GM12878 (cell line): ENCODE results near the gene ARSI. TPM values are rescaled to one million over a fixed set of nuclear protein-coding genes. Genes with fewer than 3 reads are reported as not detected.

ENCODE experiments used
- ATAC-seq: fragments of 200-7000 bp; cut with Tn5 transposase; 3 replicates; pipeline ENCODE4 v1.9.1; 2020; ENCODE audit warnings: mild to moderate bottlenecking, moderate library complexity
- BruUV-seq: library from RNA; stranded (reverse); fragments of 400-500 nt; replicated peaks from 2 replicates; lab custom pipeline; 2021; lab: Mats Ljungman, UMichigan
- CTCF ChIA-PET: fragments of 300-600 bp; sonication (Branson Sonifier 250); formaldehyde crosslinking; extraction: SDS; loops from one replicate; lab custom pipeline; 2021; ENCODE audit warnings: inconsistent platforms; lab: Yijun Ruan, JAX
- POLR2A ChIA-PET: fragments of 350-600 bp; formaldehyde crosslinking; extraction: SDS; loops from one replicate; lab custom pipeline; 2021; ENCODE audit warnings: inconsistent platforms; lab: Charles Lee
- RAD21 ChIA-PET: fragments of 300-600 bp; sonication (Branson Sonifier 250); formaldehyde crosslinking; loops from one replicate; lab custom pipeline; 2023; ENCODE audit warnings: antibody characterized with exemption; ENCODE audit not compliant: unreplicated experiment; lab: Charles Lee
- SMC1A ChIA-PET: fragments of 300-600 bp; sonication (Branson Sonifier 250); formaldehyde crosslinking; loops from one replicate; lab custom pipeline; 2023; ENCODE audit not compliant: unreplicated experiment, uncharacterized antibody; lab: Charles Lee
- DNase-seq: peaks from one replicate; pipeline ENCODE4 v3.0.0-alpha.2; 2011; ENCODE audit warnings: low read depth, low spot score
- FAIRE-seq: peaks from 3 replicates; lab custom pipeline; 2011; peaks lifted over from hg19 to GRCh38; lab: Jason Lieb, UNC
- H2AFZ ChIP-seq: 2 replicates; pipeline ENCODE4 v1.6.0; 2011; ENCODE audit warnings: low read depth, low read length, control low read depth; ENCODE audit not compliant: control insufficient read depth
- H3K27ac ChIP-seq: 2 replicates; pipeline ENCODE4 v1.5.1; 2011; ENCODE audit warnings: control low read depth; ENCODE audit not compliant: control insufficient read depth, insufficient read depth
- H3K27me3 ChIP-seq, 2 experiments: replicated peaks in 1 of 2; 2 replicates each; pipeline versions ENCODE4 v1.6.0 to v1.6.1; 2011; ENCODE audit warnings: low read length in 1 of 2; ENCODE audit not compliant: control insufficient read depth in 2 of 2, insufficient read depth in 2 of 2
- H3K36me3 ChIP-seq, 2 experiments: 2 replicates each; pipeline ENCODE4 v1.5.1; 2011; ENCODE audit warnings: low read length in 1 of 2; ENCODE audit not compliant: control insufficient read depth in 2 of 2, insufficient read depth in 2 of 2
- H3K4me1 ChIP-seq: 2 replicates; pipeline ENCODE4 v1.6.1; 2011; ENCODE audit warnings: mild to moderate bottlenecking, low read length, moderate library complexity, mixed read lengths; ENCODE audit not compliant: control insufficient read depth, insufficient read depth
- H3K4me2 ChIP-seq: 2 replicates; pipeline ENCODE4 v1.6.0; 2011; ENCODE audit warnings: control low read depth; ENCODE audit not compliant: control insufficient read depth, insufficient read depth
- H3K4me3 ChIP-seq: fragments of 200-600 bp; sonication (generic); 2 replicates; pipeline ENCODE4 v1.5.1; 2016
- H3K79me2 ChIP-seq: 2 replicates; pipeline ENCODE4 v1.6.0; 2011; ENCODE audit warnings: low read length; ENCODE audit not compliant: control insufficient read depth, insufficient read depth
- H3K9ac ChIP-seq: 2 replicates; pipeline ENCODE4 v1.8.0; 2011; ENCODE audit warnings: low read length, control low read depth, mixed read lengths; ENCODE audit not compliant: control insufficient read depth, insufficient read depth
- H3K9me3 ChIP-seq: replicated peaks from 3 replicates; pipeline ENCODE4 v1.5.1; 2011; ENCODE audit warnings: mild to moderate bottlenecking, low read length; ENCODE audit not compliant: control insufficient read depth, insufficient read depth
- H4K20me1 ChIP-seq: 2 replicates; pipeline ENCODE4 v1.6.0; 2011; ENCODE audit not compliant: control insufficient read depth, insufficient read depth
- BHLHE40 ChIP-seq, 2 experiments: fragments of 450-650 bp in 1 of 2; IDR thresholded peaks; 2 replicates each; pipeline ENCODE4 v1.6.1; 2011 to 2017; ENCODE audit warnings: low read depth in 2 of 2, borderline replicate concordance in 1 of 2, improper control_type of control experiment in 1 of 2, low read length in 1 of 2, mild to moderate bottlenecking in 1 of 2
- CBX3 ChIP-seq: fragments of 200-600 bp; sonication (generic); IDR thresholded peaks from 2 replicates; pipeline ENCODE4 v1.6.1; 2016; ENCODE audit warnings: low read depth, borderline replicate concordance
- CEBPB ChIP-seq, 2 experiments: fragments of 150-350 bp in 1 of 2; IDR thresholded peaks; 2 replicates each; pipeline ENCODE4 v1.6.1; 2012 to 2014; ENCODE audit warnings: low read depth in 2 of 2, low read length in 2 of 2, borderline replicate concordance in 1 of 2, inconsistent platforms in 1 of 2
- ELK1 ChIP-seq: IDR thresholded peaks from 2 replicates; pipeline ENCODE4 v1.6.1; 2012; ENCODE audit warnings: low read depth, low read length, improper control_type of control experiment
- FOS ChIP-seq: IDR thresholded peaks from 3 replicates; pipeline ENCODE4 v1.6.1; 2011; ENCODE audit warnings: borderline replicate concordance; ENCODE audit not compliant: insufficient read length; ENCODE audit errors: extremely low read depth
- MYC ChIP-seq: IDR thresholded peaks from 2 replicates; pipeline ENCODE4 v1.6.1; 2011; ENCODE audit warnings: mild to moderate bottlenecking, low read length, moderate library complexity, inconsistent platforms; ENCODE audit not compliant: insufficient read depth, insufficient replicate concordance, insufficient read length, severe bottlenecking
- PKNOX1 ChIP-seq: fragments of 450-650 bp; IDR thresholded peaks from 2 replicates; pipeline ENCODE4 v1.6.1; 2016; ENCODE audit warnings: mild to moderate bottlenecking
- PML ChIP-seq: IDR thresholded peaks from 2 replicates; pipeline ENCODE4 v1.6.1; 2012; ENCODE audit warnings: low read length, inconsistent platforms
- RBBP5 ChIP-seq: fragments of 200-600 bp; sonication (generic); conservative IDR thresholded peaks from 2 replicates; pipeline ENCODE4 v1.6.1; 2016
- SIN3A ChIP-seq: IDR thresholded peaks from 2 replicates; pipeline ENCODE4 v1.6.1; 2012; ENCODE audit warnings: low read depth, low read length, improper control_type of control experiment
- SMARCA5 ChIP-seq: fragments of 450-650 bp; IDR thresholded peaks from 2 replicates; pipeline ENCODE4 v1.6.1; 2017; ENCODE audit warnings: mild to moderate bottlenecking
- ZNF217 ChIP-seq: fragments of 450-650 bp; IDR thresholded peaks from 2 replicates; pipeline ENCODE4 v1.6.1; 2017; ENCODE audit warnings: antibody characterized with exemption, mild to moderate bottlenecking
- ZNF622 ChIP-seq: fragments of 450-650 bp; IDR thresholded peaks from 2 replicates; pipeline ENCODE4 v1.6.1; 2017; ENCODE audit warnings: mild to moderate bottlenecking, inconsistent platforms
- ZNF687 ChIP-seq: fragments of 450-650 bp; IDR thresholded peaks from 2 replicates; pipeline ENCODE4 v1.6.1; 2017; ENCODE audit warnings: mild to moderate bottlenecking, moderate library complexity
- WGBS: methylation state at CpG from one replicate; pipeline ENCODE4 v1.1.6; 2016; ENCODE audit warnings: low lambda C conversion rate; ENCODE audit not compliant: insufficient replicate concordance, insufficient coverage; ENCODE audit errors: missing lambda C conversion rate; 5-methylcytosine and 5-hydroxymethylcytosine counted together
- in situ Hi-C: fragments of 300-500 bp; cut with MboI; formaldehyde crosslinking; loops from 9 replicates; pipeline ENCODE4 v1.14.3; 2018; ENCODE audit warnings: mixed read lengths
- intact Hi-C: fragments of 100-400 bp; cut with micrococcal nuclease; formaldehyde crosslinking; loops from one replicate; pipeline ENCODE4 v1.14.2; 2022; ENCODE audit not compliant: unreplicated experiment
- polyA plus RNA-seq, 11 experiments: library from polyadenylated mRNA; depleted of rRNA in 4 of 11; unstranded in 6 of 11; stranded (reverse) in 5 of 11; fragments of >200 nt; fragmentation: Nextera tagmentation in 4 of 11; fragmentation: Illumina TruSeq in 1 of 11; extraction: Ambion mirVana in 4 of 11; extraction: Trizol in 1 of 11; gene quantifications; 1 replicate in 1 of 11; 2 replicates in 10 of 11; pipeline versions ENCODE4 v1.2.1 to v1.2.3, GENCODE V29; 2011 to 2016; ENCODE audit warnings: inconsistent platforms in 2 of 11, missing spikeins in 2 of 11, low read depth in 1 of 11
- total RNA-seq, 4 experiments: library from RNA; depleted of rRNA in 3 of 4; stranded (reverse); fragments of >200 nt in 3 of 4; fragmentation: Illumina TruSeq in 1 of 4; extraction: Trizol in 1 of 4; gene quantifications; 2 replicates each; pipeline versions ENCODE4 v1.2.1 to v1.2.3, GENCODE V29; 2013 to 2021

Gene ARSI
- total and polyA plus RNA-seq, 10 of the 15 experiments (the other 5 are each of a cell fraction or from before 2014, with no cell fraction given) = not detected

GRCh38 chr5:150293091-150293941 is 9.4 kb downstream of the ARSI start:
- Histone ChIP-seq H3K4me1 (no peaks in the 10 kb centered on the region), H3K27ac (no peak overlapping the region), H3K36me3 (no peaks in the 10 kb centered on the region), H3K79me2 (no peaks in the 10 kb centered on the region), H3K4me2 (no peak overlapping the region), H3K4me3 (no peak overlapping the region), H3K27me3 (no peaks in the 10 kb centered on the region; a peak in 1 of 4 replicates), H2AFZ (no peak overlapping the region), H3K9ac (no peak overlapping the region), H3K9me3 (no peaks in the 10 kb centered on the region), H4K20me1 (no peaks in the 10 kb centered on the region)
- ChIA-PET POLR2A (no interaction called here), RAD21 (no interaction called here), SMC1A (no interaction called here), CTCF (interaction anchor here (0.6 to 1.9 kb wide), 3 partner anchors 34 to 985 kb away, joined by 3 to 5 read pairs (median 3); no protein-coding TSS in a partner anchor)
- in situ Hi-C loops = no loop called here
- FAIRE-seq (no peak), DNase-seq (no peak), ATAC-seq (no peak)
- 46% methylated on average over 19 of the region's 19 CpGs for WGBS
- no TSS peak for BruUV-seq
- intact Hi-C loops = no loop called here
- TF ChIP-seq FOS = no peak
- no peak for TF ChIP-seq MYC
- TF ChIP-seq PML = no peak
- TF ChIP-seq ZNF687 = no peak
- TF ChIP-seq CBX3 = no peak
- no peak for TF ChIP-seq RBBP5
- no peak for TF ChIP-seq CEBPB (IDR thresholded peaks at IDR 0.05; ENCODE audit: borderline replicate concordance in 1 of 2, low read depth in 2 of 2, low read length in 2 of 2)
- no peak for TF ChIP-seq ZNF622
- TF ChIP-seq ELK1 = no peak
- TF ChIP-seq PKNOX1 = no peak
- TF ChIP-seq SMARCA5 = no peak
- TF ChIP-seq SIN3A = no peak
- no peak for TF ChIP-seq ZNF217
- TF ChIP-seq BHLHE40 (IDR thresholded peaks at IDR 0.05; ENCODE audit: borderline replicate concordance in 1 of 2, low read depth in 2 of 2, low read length in 1 of 2) = no peak
